WERI-Rb-1 (cell line): Measurements from ENCODE around the gene C12orf43.

Experiments used
- DNase-seq: peaks from one replicate; pipeline ENCODE4 v3.0.0-alpha.2; 2020
- H3K27ac ChIP-seq: fragments of 250-450 bp; sonication (Bioruptor Pico); 2 replicates; pipeline ENCODE4 v1.5.1; 2020; ENCODE audit warnings: mild to moderate bottlenecking, moderate library complexity
- H3K27me3 ChIP-seq: fragments of 250-450 bp; sonication (Bioruptor Pico); 2 replicates; pipeline ENCODE4 v1.5.1; 2021; ENCODE audit warnings: mild to moderate bottlenecking, low read depth, moderate library complexity; ENCODE audit not compliant: insufficient read depth, severe bottlenecking
- H3K36me3 ChIP-seq: fragments of 250-450 bp; sonication (Bioruptor Pico); 2 replicates; pipeline ENCODE4 v1.5.1; 2020; ENCODE audit warnings: mild to moderate bottlenecking, moderate library complexity
- H3K4me3 ChIP-seq: 2 replicates; pipeline ENCODE4 v1.5.1; 2011; ENCODE audit warnings: low read depth, mild to moderate bottlenecking, control low read depth, low read length
- H3K9me3 ChIP-seq: fragments of 250-450 bp; sonication (Bioruptor Pico); 2 replicates; pipeline ENCODE4 v1.5.1; 2021; ENCODE audit warnings: mild to moderate bottlenecking, moderate library complexity; ENCODE audit not compliant: severe bottlenecking
- CTCF ChIP-seq: IDR thresholded peaks from 2 replicates; pipeline ENCODE4 v1.5.1; 2011; ENCODE audit warnings: low read depth, mild to moderate bottlenecking, control low read depth, inconsistent platforms, low read length

Gene C12orf43

GRCh38 chr12:120992989-120993388 is 23.3 kb downstream of the C12orf43 start:
- Histone ChIP-seq H3K27ac (no peak overlapping the region), H3K27me3 (peaks cover 6% of the 10 kb centered on the region), H3K9me3 (no peaks in the 10 kb centered on the region), H3K36me3 (no peaks in the 10 kb centered on the region), H3K4me3 (no peak overlapping the region)
- TF ChIP-seq CTCF, result no peak
- DNase-seq, result no peak

GRCh38 chr12:120991965-120992364 is 24.3 kb downstream of the C12orf43 start:
- TF ChIP-seq CTCF, result no peak
- Histone ChIP-seq H3K9me3 (no peaks in the 10 kb centered on the region), H3K27ac (no peak overlapping the region), H3K27me3 (peaks cover 6% of the 10 kb centered on the region), H3K36me3 (no peaks in the 10 kb centered on the region), H3K4me3 (no peak overlapping the region)
- no peak for DNase-seq

GRCh38 chr12:120990487-120991055 is 25.7 kb downstream of the C12orf43 start:
- no peak for DNase-seq
- H3K27ac ChIP-seq, result no peak overlapping the region
- no peak for TF ChIP-seq CTCF
- H3K9me3 ChIP-seq, result no peaks in the 10 kb centered on the region
- H3K4me3 ChIP-seq, result no peak overlapping the region
- peaks cover 6% of the 10 kb centered on the region for H3K27me3 ChIP-seq
- no peaks in the 10 kb centered on the region for H3K36me3 ChIP-seq

GRCh38 chr12:120989687-120990086 is 26.6 kb downstream of the C12orf43 start:
- H3K9me3 ChIP-seq, result no peaks in the 10 kb centered on the region
- no peak for TF ChIP-seq CTCF
- H3K27ac ChIP-seq, result no peak overlapping the region
- H3K27me3 ChIP-seq, result peaks cover 6% of the 10 kb centered on the region
- DNase-seq, result no peak
- H3K4me3 ChIP-seq, result no peak overlapping the region
- no peaks in the 10 kb centered on the region for H3K36me3 ChIP-seq

GRCh38 chr12:120988658-120989057 is 27.6 kb downstream of the C12orf43 start:
- no peak for TF ChIP-seq CTCF
- no peaks in the 10 kb centered on the region for H3K9me3 ChIP-seq
- H3K4me3 ChIP-seq, result no peak overlapping the region
- H3K36me3 ChIP-seq, result no peaks in the 10 kb centered on the region
- H3K27ac ChIP-seq, result no peak overlapping the region
- H3K27me3 ChIP-seq, result peaks cover 6% of the 10 kb centered on the region
- DNase-seq, result no peak

- Histone ChIP-seq H3K9me3 (no peaks in the 10 kb centered on the region), H3K27ac (no peak overlapping the region), H3K4me3 (no peak overlapping the region), H3K36me3 (no peaks in the 10 kb centered on the region), H3K27me3 (peaks cover 2% of the 10 kb centered on the region)
- DNase-seq, result no peak
- TF ChIP-seq CTCF, result no peak
Measured at GRCh38 chr12:120988234-120988633, 28.1 kb downstream of the C12orf43 start.
